ENCODE results near the gene U2AF1L4. TPM values are rescaled to one million over a fixed set of nuclear protein-coding genes. Genes with fewer than 3 reads are reported as not detected.

The U2AF1L4 gene
- total and polyA plus RNA-seq, 5 experiments from 2014 or later: 43.1 to 93.1 (median 53.1) TPM

- ATAC-seq (no peak), DNase-seq (no peak)
- Mint-ChIP-seq H3K4me3 (no peak overlapping the region), H3K9me3 (no peaks in the 10 kb centered on the region), H3K4me1 (peaks cover 2 to 12% (median 6%) of the 10 kb centered on the region in 4 donors), H3K36me3 (peaks cover 0 to 51% (median 3%) of the 10 kb centered on the region in 3 donors), H3K27ac (no peak overlapping the region), H3K27me3 (no peaks in the 10 kb centered on the region)
- POLR2A ChIA-PET: interaction anchor here (1.3 kb wide), 1 partner anchor 17 kb away, joined by 4 read pairs; the partner anchor contains the start of gene LIN37
Observed at GRCh38 chr19:35764432-35765315, 19.5 kb upstream of the U2AF1L4 start.

DNA sequence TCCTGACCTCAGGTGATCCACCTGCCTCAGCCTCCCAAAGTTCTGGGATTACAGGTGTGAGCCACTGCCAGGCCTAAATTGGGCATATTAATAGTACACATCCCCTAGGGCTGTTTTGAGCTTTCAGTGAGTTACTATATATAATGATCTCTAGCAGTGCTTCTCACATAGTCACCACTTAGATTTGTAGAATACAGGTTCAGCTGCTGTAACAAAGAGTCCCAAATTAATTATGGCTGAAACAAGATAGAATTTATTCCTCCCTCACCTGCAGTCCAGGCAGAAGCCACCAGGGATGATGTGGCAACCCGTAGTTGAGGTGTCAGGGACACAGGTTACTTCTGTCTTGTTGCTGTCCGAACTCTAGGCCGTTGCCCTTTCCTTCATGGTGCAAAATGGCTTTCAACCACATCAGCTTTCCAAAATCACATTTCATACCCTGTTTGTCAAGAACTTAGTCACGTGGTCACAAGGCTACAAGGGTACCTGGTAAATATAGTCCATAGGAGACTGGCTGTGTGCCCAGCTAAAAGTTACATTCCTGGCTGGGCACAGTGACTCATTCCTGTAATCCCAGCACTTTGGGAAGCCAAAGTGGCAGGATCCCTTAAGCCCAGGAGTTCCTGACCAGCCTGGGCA is 15.6 kb upstream of the U2AF1L4 start:
- Mint-ChIP-seq H3K27me3 (peaks cover 0 to 8% (median 5%) of the 10 kb centered on the region in 5 donors), H3K9me3 (no peaks in the 10 kb centered on the region), H3K4me1 (peaks cover 13 to 38% (median 34%) of the 10 kb centered on the region in 4 donors), H3K27ac (no peak overlapping the region), H3K36me3 (peaks cover 0 to 42% (median 0%) of the 10 kb centered on the region in 3 donors), H3K4me3 (peak overlapping the region in 1 of 10 donors; percentile 30)
- POLR2A ChIA-PET: interaction anchor here (1.8 kb wide), 1 partner anchor 16 kb away, joined by 7 read pairs; the partner anchor contains the start of genes PSENEN and U2AF1L4
- DNase-seq (no peak), ATAC-seq (no peak)

DNA sequence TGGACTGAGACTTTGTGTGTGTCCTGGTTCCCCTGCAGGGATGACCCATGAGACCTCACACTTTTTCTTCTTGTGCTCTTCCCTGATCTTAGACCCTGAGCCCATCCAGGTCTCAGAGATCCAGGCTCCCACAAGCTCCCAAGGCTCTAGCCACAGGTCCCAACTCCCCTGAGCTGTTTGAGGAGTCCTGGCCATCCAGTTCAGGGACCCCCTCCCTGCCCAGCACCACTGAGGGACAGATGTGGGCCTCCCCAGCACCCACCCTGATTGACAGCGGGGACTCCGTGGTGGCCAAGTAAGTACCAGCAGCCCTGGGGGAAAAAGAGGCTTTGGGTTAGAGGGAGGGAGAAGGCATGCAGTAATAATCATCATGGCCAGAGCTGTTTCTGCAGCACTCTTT is 14.5 kb upstream of the U2AF1L4 start:
- POLR2A ChIA-PET: interaction anchor here (1.3 to 1.8 kb wide), 2 partner anchors 15 to 18 kb away, joined by 4 to 7 read pairs; partner anchors contain the start of genes IGFLR1, PSENEN and U2AF1L4
- Mint-ChIP-seq H3K4me3 (peak overlapping the region; percentile 16 to 98 (median 78)), H3K9me3 (no peaks in the 10 kb centered on the region), H3K36me3 (peaks cover 0 to 40% (median 0%) of the 10 kb centered on the region in 3 donors), H3K4me1 (peaks cover 17 to 41% (median 40%) of the 10 kb centered on the region in 4 donors), H3K27me3 (peaks cover 2 to 11% (median 9%) of the 10 kb centered on the region in 5 donors), H3K27ac (peak overlapping the region in 4 of 10 donors; percentile 16 to 85 (median 46))
- ATAC-seq (no peak), DNase-seq (no peak)

DNA sequence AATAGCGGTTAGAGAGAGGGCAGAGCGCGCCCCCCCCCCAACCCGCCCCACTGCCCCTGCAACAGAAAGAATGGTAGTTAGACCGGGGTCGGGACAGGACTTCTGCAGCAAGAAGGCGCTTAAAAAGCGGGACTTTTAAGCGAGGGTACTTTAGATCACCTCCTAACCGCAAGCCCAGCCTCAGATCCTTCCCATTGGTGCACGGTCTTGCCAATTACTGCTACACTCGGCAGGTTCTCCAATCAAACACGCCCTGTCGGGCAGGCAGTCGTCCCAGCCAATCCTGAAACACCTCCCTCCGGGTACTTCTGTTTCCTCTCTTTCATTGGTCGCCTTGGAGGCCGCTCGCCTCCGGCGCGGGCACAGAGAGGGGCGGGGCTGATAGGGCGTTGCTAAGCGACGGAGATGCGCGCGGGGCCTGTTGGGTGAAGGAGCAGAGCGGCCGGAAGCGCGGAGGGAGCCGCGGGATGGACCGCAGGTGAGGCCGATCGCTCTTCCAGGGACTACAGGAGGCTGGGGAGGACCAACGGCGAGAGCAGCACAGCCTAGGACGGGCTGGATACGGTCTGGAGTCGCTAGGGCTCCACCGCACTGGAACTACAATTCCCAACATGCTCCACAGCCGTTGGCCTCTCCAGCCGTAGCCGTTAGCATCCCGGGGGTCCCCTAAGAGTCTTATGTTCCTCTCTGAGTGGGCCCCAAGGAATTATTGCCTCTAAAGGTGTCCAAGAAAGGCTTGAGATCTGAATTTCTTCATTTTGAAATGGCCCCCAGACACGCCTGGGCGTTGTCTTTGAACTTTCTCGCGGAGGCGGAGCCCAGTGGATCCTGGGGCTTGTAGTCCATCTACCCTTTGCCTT is 12.8 kb upstream of the U2AF1L4 start, which contains the start of gene PROSER3:
PROSER3 (plus strand) TSS at position 428 of the 860 bp plus-strand sequence; CDS start at position 468, 40 bp downstream.
- Mint-ChIP-seq H3K27me3 (peaks cover 2 to 12% (median 9%) of the 10 kb centered on the region in 5 donors), H3K36me3 (peaks cover 0 to 34% (median 5%) of the 10 kb centered on the region in 3 donors), H3K4me1 (peaks cover 18 to 41% (median 40%) of the 10 kb centered on the region in 4 donors), H3K9me3 (no peaks in the 10 kb centered on the region), H3K4me3 (peak within 1 kb of the TSS; percentile 90 to 99 (median 98)), H3K27ac (peak within 1 kb of the TSS; percentile 93 to 98 (median 96))
- ATAC-seq: peak; percentile 97
- peak; percentile 91 to 100 (median 99) for DNase-seq
- POLR2A ChIA-PET: interaction anchor here (0.9 to 4.1 kb wide), 7 partner anchors 10 to 55 kb away, joined by 4 to 36 read pairs (median 6); partner anchors contain the start of genes IGFLR1, LIN37, PSENEN and U2AF1L4

DNA sequence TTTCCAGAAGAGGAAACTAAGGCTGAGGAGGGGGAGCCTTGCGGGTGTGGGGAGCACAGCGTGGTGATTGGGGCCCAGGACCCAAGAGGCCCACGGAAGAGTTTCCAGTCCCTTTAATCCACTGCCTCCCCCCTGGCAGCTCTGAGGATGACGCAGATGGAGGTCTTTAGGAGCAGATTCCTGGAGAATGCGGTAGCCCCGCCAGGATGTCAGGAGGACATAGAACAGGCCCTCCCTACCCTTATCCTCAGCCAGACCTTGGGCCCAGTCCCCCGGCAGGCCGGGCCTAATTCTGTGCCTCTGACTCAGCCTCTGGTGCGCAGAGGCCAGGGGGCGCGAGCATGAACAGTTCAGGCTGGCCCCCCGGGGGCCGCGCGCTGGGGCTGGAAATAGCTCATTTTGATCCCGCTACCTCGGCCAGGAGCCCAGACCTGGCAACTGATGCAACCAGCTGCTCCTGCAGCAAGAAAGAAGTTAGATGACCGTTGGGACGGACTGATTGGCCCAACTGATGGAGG is 12.1 kb upstream of the U2AF1L4 start:
- H3K4me3 Mint-ChIP-seq: peak overlapping the region; percentile 90 to 99 (median 98)
- peak overlapping the region in 6 of 10 donors; percentile 44 to 98 (median 94) for H3K27ac Mint-ChIP-seq
- no peaks in the 10 kb centered on the region for H3K9me3 Mint-ChIP-seq
- peaks cover 18 to 41% (median 40%) of the 10 kb centered on the region in 4 donors for H3K4me1 Mint-ChIP-seq
- DNase-seq (peak in 2 of 10 donors; percentile 21), ATAC-seq (no peak)
- POLR2A ChIA-PET: interaction anchor here (0.6 to 4.1 kb wide), 7 partner anchors 8 to 55 kb away, joined by 3 to 36 read pairs (median 6); partner anchors contain the start of genes IGFLR1, LIN37, PSENEN and U2AF1L4
- H3K36me3 Mint-ChIP-seq: peaks cover 0 to 27% (median 5%) of the 10 kb centered on the region in 3 donors
- peaks cover 2 to 12% (median 9%) of the 10 kb centered on the region in 5 donors for H3K27me3 Mint-ChIP-seq

DNA sequence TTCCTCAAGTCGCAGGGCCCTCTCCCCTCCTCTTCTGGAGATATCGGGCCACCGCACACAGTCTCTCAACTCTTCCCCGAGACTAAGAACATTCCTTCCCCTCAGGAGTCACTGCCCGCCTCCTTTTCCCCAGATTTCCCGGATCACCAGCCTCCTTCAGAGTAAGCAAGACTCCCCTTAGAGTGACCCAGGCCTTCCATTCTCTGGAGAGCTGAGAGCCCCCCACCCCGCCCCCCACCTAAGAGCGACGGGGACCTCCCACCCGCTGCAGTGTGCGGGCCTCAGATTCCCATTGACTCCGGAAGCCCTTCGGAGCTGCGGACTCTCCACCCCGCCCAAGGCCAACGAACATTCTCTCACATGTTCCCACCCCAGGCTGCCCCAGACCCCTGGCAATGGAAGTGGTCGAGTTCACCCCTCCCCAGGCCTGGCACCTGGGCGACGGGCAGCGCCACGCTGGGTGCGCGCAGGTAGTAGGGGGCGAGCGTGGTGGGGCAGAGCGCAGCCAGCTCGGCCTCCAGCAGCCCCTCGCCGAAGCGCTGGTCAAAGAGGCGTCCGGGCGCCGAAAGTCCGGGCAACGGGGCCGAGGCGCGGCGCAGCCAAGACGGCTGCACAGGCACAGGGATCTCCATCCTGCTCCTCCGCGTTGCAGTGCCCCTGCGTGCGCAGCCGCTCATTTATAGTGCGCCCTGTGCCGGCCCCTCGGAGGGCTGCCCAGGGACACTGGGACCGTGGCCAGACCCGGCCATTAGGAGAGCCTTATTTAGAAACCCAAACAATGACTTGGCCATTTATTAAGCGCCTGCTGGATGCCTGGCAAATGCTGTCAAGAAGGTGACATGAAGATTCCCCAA is 11.4 kb upstream of the U2AF1L4 start, which contains the start of gene HSPB6:
HSPB6 (minus strand) TSS at position 653 of the 854 bp plus-strand sequence; CDS start at position 632, 21 bp downstream.
- Mint-ChIP-seq H3K27me3 (peaks cover 2 to 12% (median 9%) of the 10 kb centered on the region in 5 donors), H3K36me3 (peaks cover 0 to 24% (median 5%) of the 10 kb centered on the region in 3 donors), H3K9me3 (no peaks in the 10 kb centered on the region), H3K4me3 (peak within 1 kb of the TSS; percentile 90 to 99 (median 98)), H3K27ac (peak within 1 kb of the TSS; percentile 93 to 98 (median 96)), H3K4me1 (peaks cover 16 to 41% (median 38%) of the 10 kb centered on the region in 4 donors)
- ATAC-seq (no peak), DNase-seq (no peak)
- POLR2A ChIA-PET: interaction anchor here (0.6 to 4.1 kb wide), 8 partner anchors 7 to 109 kb away, joined by 3 to 36 read pairs (median 5); partner anchors contain the start of genes COX6B1, IGFLR1, LIN37 and PSENEN

- Mint-ChIP-seq H3K4me3 (peak overlapping the region; percentile 16 to 95 (median 66)), H3K9me3 (no peaks in the 10 kb centered on the region), H3K36me3 (peaks cover 0 to 19% (median 7%) of the 10 kb centered on the region in 3 donors), H3K4me1 (peaks cover 16 to 41% (median 37%) of the 10 kb centered on the region in 4 donors), H3K27ac (peak overlapping the region in 3 of 10 donors; percentile 69 to 91 (median 79)), H3K27me3 (peaks cover 2 to 12% (median 9%) of the 10 kb centered on the region in 5 donors)
- POLR2A ChIA-PET: interaction anchor here (0.9 to 4.1 kb wide), 5 partner anchors 8 to 108 kb away, joined by 4 to 36 read pairs (median 10); partner anchors contain the start of genes COX6B1, IGFLR1, LIN37 and PSENEN
- peak in 9 of 10 donors; percentile 34 to 74 (median 55) for DNase-seq
- peak in 1 of 2 donors; percentile 6 for ATAC-seq
Observed at GRCh38 chr19:35755550-35756376, 10.5 kb upstream of the U2AF1L4 start.

- POLR2A ChIA-PET: interaction anchor here (0.9 to 4.1 kb wide), 2 partner anchors 11 to 107 kb away, joined by 4 to 36 read pairs; partner anchors contain the start of genes COX6B1, IGFLR1, PSENEN and U2AF1L4
- Mint-ChIP-seq H3K4me1 (peaks cover 16 to 41% (median 36%) of the 10 kb centered on the region in 4 donors), H3K27ac (peak overlapping the region in 2 of 10 donors; percentile 34 to 40), H3K36me3 (peaks cover 0 to 17% (median 7%) of the 10 kb centered on the region in 3 donors), H3K27me3 (peaks cover 2 to 12% (median 9%) of the 10 kb centered on the region in 5 donors), H3K9me3 (no peaks in the 10 kb centered on the region), H3K4me3 (peak overlapping the region in 9 of 10 donors; percentile 28 to 95 (median 58))
- ATAC-seq: no peak
- DNase-seq: no peak
Observed at GRCh38 chr19:35755131-35755549, 9.9 kb upstream of the U2AF1L4 start.

- H3K36me3 Mint-ChIP-seq: peaks cover 0 to 17% (median 7%) of the 10 kb centered on the region in 3 donors
- H3K9me3 Mint-ChIP-seq: no peaks in the 10 kb centered on the region
Observed at GRCh38 chr19:35754370-35755130, 9.3 kb upstream of the U2AF1L4 start.

More at GRCh38 chr19:35754370-35755130, 9.3 kb upstream of the U2AF1L4 start:
- peak overlapping the region in 1 of 10 donors; percentile 49 for H3K27ac Mint-ChIP-seq
- H3K4me3 Mint-ChIP-seq: peak overlapping the region in 4 of 10 donors; percentile 10 to 95 (median 63)
- ATAC-seq: no peak
- H3K27me3 Mint-ChIP-seq: peaks cover 2 to 12% (median 9%) of the 10 kb centered on the region in 5 donors
- peaks cover 15 to 43% (median 38%) of the 10 kb centered on the region in 4 donors for H3K4me1 Mint-ChIP-seq
- peak in 1 of 10 donors; percentile 34 for DNase-seq
- POLR2A ChIA-PET: interaction anchor here (4.1 kb wide), 1 partner anchor 11 kb away, joined by 36 read pairs; the partner anchor contains the start of genes IGFLR1, PSENEN and U2AF1L4

Data from naive thymus-derived CD8-positive, alpha-beta T cell (primary cell).